Subcutaneous adipose tissue (tissue), 4 donors: ENCODE measurements around the gene IDH2. TPM values are rescaled to one million over a fixed set of nuclear protein-coding genes. Genes with fewer than 3 reads are reported as not detected.

ENCODE experiments used
- CTCF ChIP-seq: fragments of 450-650 bp; IDR thresholded peaks from one replicate; pipeline ENCODE4 v1.5.1; 2016; ENCODE audit warnings: low read depth, mild to moderate bottlenecking, control low read depth, antibody characterized with exemption, moderate library complexity
- total RNA-seq, 4 donors: library from RNA; depleted of rRNA; stranded (reverse); fragments of >200 nt; gene quantifications; one replicate each; pipeline ENCODE4 v1.1.0, GENCODE V29; 2016

IDH2 gene
- total RNA-seq, 4 donors from 2014 or later: 17.6 to 69.9 (median 26.8) TPM

DNA sequence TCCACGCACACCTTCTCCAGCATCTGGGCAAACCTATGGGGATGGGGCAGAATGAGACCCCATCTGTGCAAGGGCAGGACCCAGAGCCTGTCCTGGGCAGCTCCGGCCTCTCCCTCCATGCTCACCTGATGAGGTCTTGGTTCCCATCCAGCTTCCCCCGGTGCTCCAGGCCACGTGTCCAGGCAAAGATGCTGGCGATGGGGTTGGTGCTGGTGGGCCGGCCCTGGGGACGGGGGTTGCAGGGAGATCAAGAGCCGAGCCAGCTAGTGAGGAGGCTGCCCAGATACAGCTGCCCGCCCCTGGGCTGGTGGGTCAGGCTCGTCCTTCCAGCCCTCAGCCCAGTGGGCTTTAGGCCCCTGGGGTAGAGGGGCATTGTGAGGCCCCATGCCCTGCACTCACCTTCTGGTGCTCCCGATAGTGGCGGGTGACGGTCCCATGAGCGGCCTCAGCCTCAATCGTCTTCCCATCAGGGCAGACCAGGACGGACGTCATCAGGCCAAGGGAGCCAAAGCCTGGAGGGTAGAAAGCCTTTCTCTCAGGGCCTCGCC lies 17.3 kb downstream of the IDH2 start:
- TF ChIP-seq CTCF: no peak

DNA sequence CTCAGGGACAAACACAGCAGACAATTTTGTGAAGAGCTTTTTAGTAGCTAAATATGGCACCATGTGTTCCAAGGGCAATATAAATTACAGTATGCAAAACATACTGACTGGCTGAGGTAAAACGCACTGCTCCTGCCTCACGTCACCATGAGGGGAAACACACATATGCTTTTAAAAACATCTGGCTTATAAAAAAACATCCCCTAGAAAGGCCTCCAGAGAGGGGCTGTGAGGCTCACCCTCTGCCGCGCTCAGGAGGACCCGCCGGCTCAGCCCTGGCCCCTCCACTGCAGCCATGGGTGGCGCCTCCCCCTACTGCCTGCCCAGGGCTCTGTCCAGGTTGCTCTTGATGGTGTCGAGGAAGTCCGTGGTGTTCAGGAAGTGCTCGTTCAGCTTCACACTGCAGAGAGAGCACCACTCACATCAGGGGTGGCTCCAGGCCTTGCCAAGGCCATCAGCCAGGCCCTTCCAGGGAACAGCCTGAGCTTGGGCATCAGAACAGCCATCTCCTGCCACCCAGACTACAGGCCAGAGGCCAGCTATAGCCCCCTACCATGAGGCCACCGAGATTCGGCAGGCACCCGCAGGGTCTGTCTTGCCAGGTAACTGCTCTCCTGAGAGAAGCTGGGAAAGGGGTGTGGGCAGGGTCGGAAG lies 18.2 kb downstream of the IDH2 start:
- TF ChIP-seq CTCF: no peak

GRCh38 chr15:90083419-90083818 lies 18.8 kb downstream of the IDH2 start:
- TF ChIP-seq CTCF: no peak

DNA sequence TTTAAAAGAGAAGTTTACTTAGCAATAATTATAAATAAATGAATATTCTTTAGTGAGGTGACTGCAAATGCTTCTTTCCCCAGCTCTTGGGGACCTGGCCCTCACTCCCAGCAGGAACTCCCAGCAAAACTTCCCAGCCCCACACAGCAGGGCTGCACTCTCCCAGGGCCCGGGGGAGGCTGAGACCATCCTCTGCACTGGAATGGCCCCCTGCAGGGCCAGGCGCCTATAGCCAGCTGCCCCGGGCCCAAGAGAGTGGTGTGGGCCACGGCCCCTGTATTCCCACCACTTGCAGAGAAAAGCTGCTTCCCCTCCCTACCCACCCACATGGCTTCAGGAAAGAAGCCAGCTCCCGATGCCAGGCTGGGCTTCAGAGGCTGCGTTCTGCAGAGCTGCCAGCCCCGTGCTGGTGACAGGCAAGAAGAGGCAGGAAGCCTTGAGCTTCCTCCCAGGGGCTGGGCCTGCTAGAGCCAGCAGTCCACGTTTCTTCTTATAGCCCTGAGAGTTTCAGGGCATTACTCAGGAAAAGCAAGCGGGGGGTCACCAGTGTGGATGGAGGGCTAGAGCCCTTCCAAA lies 20.0 kb downstream of the IDH2 start:
- no peak for TF ChIP-seq CTCF

DNA sequence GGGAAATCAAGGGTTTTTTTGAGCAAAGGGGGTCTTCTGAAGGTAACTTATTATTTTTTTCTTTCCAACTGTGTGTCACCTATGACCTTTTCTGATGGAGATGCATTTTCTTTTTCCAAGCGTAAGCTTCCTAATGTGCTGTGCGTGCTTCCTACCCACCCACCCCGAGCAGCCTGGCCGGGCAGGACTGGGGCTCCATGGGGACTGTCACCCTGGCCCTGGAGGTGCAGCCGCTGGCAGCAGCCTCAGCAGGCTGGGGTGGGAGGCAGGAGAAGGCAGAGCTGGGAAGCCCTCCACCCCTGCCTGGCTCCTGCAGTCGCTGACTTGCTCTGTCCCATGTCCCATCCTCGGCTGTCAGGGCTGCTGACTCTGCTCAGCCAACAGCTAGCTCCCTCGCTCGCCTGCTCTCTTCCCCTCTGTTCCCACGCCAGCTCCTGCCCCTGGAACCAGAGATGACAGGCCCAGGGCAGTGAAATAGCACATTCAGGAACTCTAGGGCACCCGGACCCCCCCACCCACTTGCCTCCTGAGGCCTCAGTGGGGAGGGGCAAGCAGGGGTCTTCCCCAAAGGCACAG lies 21.4 kb downstream of the IDH2 start:
- no peak for TF ChIP-seq CTCF

- no peak for TF ChIP-seq CTCF
Observed at GRCh38 chr15:90080458-90080755, 21.9 kb downstream of the IDH2 start.

DNA sequence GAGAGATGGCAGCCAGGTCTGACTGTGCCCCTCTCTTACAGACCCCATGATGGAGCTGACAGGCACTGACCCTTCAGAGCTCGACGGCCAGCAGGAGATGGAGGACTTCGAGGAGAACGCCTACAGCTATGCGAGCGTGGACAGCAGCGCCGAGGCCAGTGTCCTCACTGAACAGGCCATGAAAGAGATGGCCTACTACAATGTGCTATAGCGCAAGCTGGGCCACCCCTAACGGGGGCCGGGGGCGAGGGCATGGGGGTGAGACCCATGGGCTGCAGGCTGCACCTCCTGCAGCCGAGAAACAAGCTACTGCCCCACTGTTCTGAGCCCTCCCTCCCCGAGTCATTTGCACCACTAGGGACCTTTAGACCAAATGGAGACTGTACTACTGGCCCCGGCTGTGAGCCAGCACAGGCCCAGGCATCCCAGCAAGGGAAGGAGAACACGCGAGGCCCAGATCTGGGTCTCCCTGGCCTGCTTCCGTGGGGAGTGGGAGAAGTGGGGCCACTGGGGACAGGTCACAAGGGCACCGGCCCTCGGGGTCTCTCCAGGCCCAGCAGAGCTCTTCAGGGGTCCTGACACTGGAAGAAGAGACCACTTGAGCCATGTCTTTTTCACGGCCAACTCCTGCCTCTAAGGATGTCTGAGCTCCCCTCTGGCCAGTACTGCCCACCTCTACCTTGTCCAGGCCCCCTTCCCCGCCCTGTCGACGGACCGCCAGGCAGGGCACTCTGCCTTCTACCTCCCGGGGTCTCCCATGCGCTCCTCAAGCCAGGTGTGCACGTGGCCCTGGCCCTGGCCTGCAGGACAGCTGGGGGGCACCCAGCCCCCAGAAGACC lies 22.4 kb downstream of the IDH2 start:
- no peak for TF ChIP-seq CTCF
